GM12878 (cell line): ENCODE data around the gene OR56B1.
A peak's percentile ranks its signal among the peaks of the same experiment; 100 is the strongest.

Experiments
- JUND ChIP-seq: IDR thresholded peaks from 2 replicates; pipeline ENCODE4 v1.6.1; 2012; ENCODE audit warnings: low read depth, mild to moderate bottlenecking, low read length, improper control_type of control experiment, moderate library complexity
- MTA3 ChIP-seq: IDR thresholded peaks from 2 replicates; pipeline ENCODE4 v1.6.1; 2012; ENCODE audit warnings: low read length, inconsistent platforms, borderline replicate concordance
- MYC ChIP-seq: IDR thresholded peaks from 2 replicates; pipeline ENCODE4 v1.6.1; 2011; ENCODE audit warnings: mild to moderate bottlenecking, low read length, moderate library complexity, inconsistent platforms; ENCODE audit not compliant: insufficient read depth, insufficient replicate concordance, insufficient read length, severe bottlenecking
- POLR2A ChIP-seq: IDR thresholded peaks from 2 replicates; pipeline ENCODE4 v1.6.1; 2011; ENCODE audit warnings: low read depth, mild to moderate bottlenecking, low read length
- POLR2AphosphoS5 ChIP-seq: IDR thresholded peaks from 2 replicates; pipeline ENCODE4 v1.6.1; 2011; ENCODE audit warnings: mild to moderate bottlenecking, low read length, inconsistent platforms
- SMC3 ChIP-seq: IDR thresholded peaks from 2 replicates; pipeline ENCODE4 v1.6.1; 2011; ENCODE audit warnings: low read length, improper control_type of control experiment, borderline replicate concordance
- TBL1XR1 ChIP-seq: IDR thresholded peaks from 2 replicates; pipeline ENCODE4 v1.6.1; 2012; ENCODE audit warnings: low read depth, low read length, improper control_type of control experiment
- ZNF24 ChIP-seq: fragments of 450-650 bp; IDR thresholded peaks from 2 replicates; pipeline ENCODE4 v1.6.1; 2017; ENCODE audit warnings: antibody characterized with exemption, mild to moderate bottlenecking
- TF ChIP-seq, protein P1 (sequence below), 3 experiments: IDR thresholded peaks in 2 of 3; conservative IDR thresholded peaks in 1 of 3; 2 replicates each; pipeline ENCODE4 v1.5.1; 2011; ENCODE audit warnings: low read depth in 3 of 3, low read length in 3 of 3, mild to moderate bottlenecking in 3 of 3, control low read depth in 2 of 3, moderate library complexity in 2 of 3, inconsistent platforms in 1 of 3, mixed read lengths in 1 of 3; ENCODE audit not compliant: control insufficient read depth in 2 of 3, insufficient read depth in 1 of 3; ENCODE audit errors: extremely low read depth in 1 of 3
- TF ChIP-seq, protein P2 (sequence below): IDR thresholded peaks from 2 replicates; pipeline ENCODE4 v1.6.1; 2012; ENCODE audit warnings: low read length, inconsistent platforms

DNA sequence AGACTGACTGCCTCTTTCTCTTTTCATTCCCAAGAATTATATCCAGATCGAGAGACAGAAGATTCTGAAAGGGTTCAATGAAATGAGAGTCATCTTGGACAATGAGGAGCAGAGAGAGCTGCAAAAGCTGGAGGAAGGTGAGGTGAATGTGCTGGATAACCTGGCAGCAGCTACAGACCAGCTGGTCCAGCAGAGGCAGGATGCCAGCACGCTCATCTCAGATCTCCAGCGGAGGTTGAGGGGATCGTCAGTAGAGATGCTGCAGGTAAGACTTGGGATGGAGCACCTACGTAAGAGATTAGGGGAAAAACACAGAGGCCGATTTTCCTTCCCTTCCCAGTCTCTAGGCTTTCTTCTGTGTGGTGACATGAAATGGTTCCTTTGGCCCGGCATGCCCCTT is 38.0 kb upstream of the OR56B1 start:
- TF ChIP-seq JUND = no peak
- TF ChIP-seq ZNF24 = no peak
- TF ChIP-seq MYC = no peak
- TF ChIP-seq, protein P1, sequence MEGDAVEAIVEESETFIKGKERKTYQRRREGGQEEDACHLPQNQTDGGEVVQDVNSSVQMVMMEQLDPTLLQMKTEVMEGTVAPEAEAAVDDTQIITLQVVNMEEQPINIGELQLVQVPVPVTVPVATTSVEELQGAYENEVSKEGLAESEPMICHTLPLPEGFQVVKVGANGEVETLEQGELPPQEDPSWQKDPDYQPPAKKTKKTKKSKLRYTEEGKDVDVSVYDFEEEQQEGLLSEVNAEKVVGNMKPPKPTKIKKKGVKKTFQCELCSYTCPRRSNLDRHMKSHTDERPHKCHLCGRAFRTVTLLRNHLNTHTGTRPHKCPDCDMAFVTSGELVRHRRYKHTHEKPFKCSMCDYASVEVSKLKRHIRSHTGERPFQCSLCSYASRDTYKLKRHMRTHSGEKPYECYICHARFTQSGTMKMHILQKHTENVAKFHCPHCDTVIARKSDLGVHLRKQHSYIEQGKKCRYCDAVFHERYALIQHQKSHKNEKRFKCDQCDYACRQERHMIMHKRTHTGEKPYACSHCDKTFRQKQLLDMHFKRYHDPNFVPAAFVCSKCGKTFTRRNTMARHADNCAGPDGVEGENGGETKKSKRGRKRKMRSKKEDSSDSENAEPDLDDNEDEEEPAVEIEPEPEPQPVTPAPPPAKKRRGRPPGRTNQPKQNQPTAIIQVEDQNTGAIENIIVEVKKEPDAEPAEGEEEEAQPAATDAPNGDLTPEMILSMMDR (IDR thresholded peaks at IDR 0.05 in 2 of 3, conservative IDR thresholded peaks at IDR 0.05 in 1 of 3; ENCODE audit: control insufficient read depth in 2 of 3, extremely low read depth in 1 of 3, insufficient read depth in 1 of 3, low read depth in 3 of 3, low read length in 3 of 3) = no peak
- TF ChIP-seq POLR2A = 0 out of 2 replicates have a peak, but pooled peaks have one; percentile 42
- no peak for TF ChIP-seq MTA3
- no peak for TF ChIP-seq SMC3
- no peak for TF ChIP-seq TBL1XR1
- TF ChIP-seq, protein P2, sequence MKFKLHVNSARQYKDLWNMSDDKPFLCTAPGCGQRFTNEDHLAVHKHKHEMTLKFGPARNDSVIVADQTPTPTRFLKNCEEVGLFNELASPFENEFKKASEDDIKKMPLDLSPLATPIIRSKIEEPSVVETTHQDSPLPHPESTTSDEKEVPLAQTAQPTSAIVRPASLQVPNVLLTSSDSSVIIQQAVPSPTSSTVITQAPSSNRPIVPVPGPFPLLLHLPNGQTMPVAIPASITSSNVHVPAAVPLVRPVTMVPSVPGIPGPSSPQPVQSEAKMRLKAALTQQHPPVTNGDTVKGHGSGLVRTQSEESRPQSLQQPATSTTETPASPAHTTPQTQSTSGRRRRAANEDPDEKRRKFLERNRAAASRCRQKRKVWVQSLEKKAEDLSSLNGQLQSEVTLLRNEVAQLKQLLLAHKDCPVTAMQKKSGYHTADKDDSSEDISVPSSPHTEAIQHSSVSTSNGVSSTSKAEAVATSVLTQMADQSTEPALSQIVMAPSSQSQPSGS = no peak
- TF ChIP-seq POLR2AphosphoS5 = no peak
